Fibroblast of lung (primary cell): ENCODE measurements around the gene TSHZ2. TPM values are rescaled to one million over a fixed set of nuclear protein-coding genes. Genes with fewer than 3 reads are reported as not detected.

Experiments
- DNase-seq, 2 donors: peaks; one replicate each; pipeline versions ENCODE4 v3.0.0 to v3.0.0-alpha.2; 2010; ENCODE audit warnings: low read depth in 2 of 2
- H2AFZ ChIP-seq: 2 replicates; pipeline ENCODE4 v1.5.1; 2012; ENCODE audit warnings: low read length, control low read depth, inconsistent platforms
- H3K27ac ChIP-seq: 2 replicates; pipeline ENCODE4 v1.5.1; 2011; ENCODE audit warnings: low read length, control low read depth; ENCODE audit not compliant: insufficient read depth
- H3K27me3 ChIP-seq: 2 replicates; pipeline ENCODE4 v1.5.1; 2011; ENCODE audit warnings: mild to moderate bottlenecking, low read length; ENCODE audit not compliant: control insufficient read depth, insufficient read depth
- H3K36me3 ChIP-seq: 2 replicates; pipeline ENCODE4 v1.5.1; 2011; ENCODE audit warnings: low read length; ENCODE audit not compliant: control insufficient read depth, insufficient read depth
- H3K4me1 ChIP-seq: 2 replicates; pipeline ENCODE4 v1.5.1; 2011; ENCODE audit warnings: low read length; ENCODE audit not compliant: control insufficient read depth, insufficient read depth; ENCODE audit errors: extremely low read depth
- H3K4me2 ChIP-seq: 2 replicates; pipeline ENCODE4 v1.5.1; 2011; ENCODE audit warnings: low read length, control low read depth; ENCODE audit not compliant: insufficient read depth; ENCODE audit errors: extremely low read depth
- H3K4me3 ChIP-seq, 4 experiments: fragments of 200-600 bp in 1 of 4; sonication (generic) in 1 of 4; replicated peaks in 1 of 4; 2 replicates each; pipeline ENCODE4 v1.5.1; 2011 to 2016; ENCODE audit warnings: low read length in 4 of 4, low read depth in 3 of 4, mild to moderate bottlenecking in 3 of 4, control low read depth in 2 of 4, inconsistent platforms in 1 of 4, mixed read lengths in 1 of 4; ENCODE audit not compliant: insufficient read depth in 1 of 4; ENCODE audit errors: control extremely low read depth in 1 of 4
- H3K79me2 ChIP-seq: 2 replicates; pipeline ENCODE4 v1.5.1; 2012; ENCODE audit warnings: mild to moderate bottlenecking, low read length, inconsistent platforms; ENCODE audit not compliant: control insufficient read depth, insufficient read depth
- H3K9ac ChIP-seq: 2 replicates; pipeline ENCODE4 v1.5.1; 2011; ENCODE audit warnings: mild to moderate bottlenecking, low read length, control low read depth; ENCODE audit not compliant: insufficient read depth
- H3K9me3 ChIP-seq: 2 replicates; pipeline ENCODE4 v1.5.1; 2012; ENCODE audit warnings: low read depth, low read length; ENCODE audit not compliant: control insufficient read depth, insufficient read depth
- H4K20me1 ChIP-seq: 2 replicates; pipeline ENCODE4 v1.5.1; 2011; ENCODE audit warnings: low read length; ENCODE audit not compliant: control insufficient read depth, insufficient read depth; ENCODE audit errors: extremely low read depth
- CTCF ChIP-seq, 2 donors: IDR thresholded peaks in 1 of 2; conservative IDR thresholded peaks in 1 of 2; 1 replicate in 1 of 2; 2 replicates in 1 of 2; pipeline ENCODE4 v1.5.1; 2011 to 2012; ENCODE audit warnings: low read length in 2 of 2, control low read depth in 1 of 2, inconsistent platforms in 1 of 2, low read depth in 1 of 2, mild to moderate bottlenecking in 1 of 2
- EZH2 ChIP-seq: IDR thresholded peaks from 2 replicates; pipeline ENCODE4 v1.5.1; 2012; ENCODE audit warnings: low read length, control low read depth, mild to moderate bottlenecking; ENCODE audit errors: missing control alignments
- polyA plus RNA-seq, 2 donors: library from polyadenylated mRNA; depleted of rRNA in 1 of 2; stranded (reverse) in 1 of 2; unstranded in 1 of 2; fragments of >200 nt; gene quantifications; 2 replicates each; pipeline ENCODE4 v1.2.1, GENCODE V29; 2011 to 2012; ENCODE audit warnings: missing spikeins in 1 of 2
- total RNA-seq: library from RNA; depleted of rRNA; stranded (reverse); fragments of >200 nt; gene quantifications from 2 replicates; pipeline ENCODE4 v1.2.1, GENCODE V29; 2014

TSHZ2 gene
- total and polyA plus RNA-seq, 2 donors (not counting 1 experiment from before 2014, with no cell fraction given), result 0.15 to 2.6 TPM

GRCh38 chr20:53171065-53171464, 198.9 kb downstream of the TSHZ2 start:
- no peak for TF ChIP-seq EZH2
- TF ChIP-seq CTCF (conservative IDR thresholded peaks at IDR 0.05 in 1 of 2, IDR thresholded peaks at IDR 0.05 in 1 of 2; ENCODE audit: low read depth in 1 of 2, low read length in 2 of 2), result no peak
- no peaks in the 10 kb centered on the region for H3K4me1 ChIP-seq
- H3K9me3 ChIP-seq, result no peaks in the 10 kb centered on the region
- H3K79me2 ChIP-seq, result no peaks in the 10 kb centered on the region
- no peaks in the 10 kb centered on the region for H3K36me3 ChIP-seq
- DNase-seq, result no peak
- H3K4me3 ChIP-seq, result no peak overlapping the region
- no peaks in the 10 kb centered on the region for H4K20me1 ChIP-seq
- no peak overlapping the region for H3K4me2 ChIP-seq
- no peaks in the 10 kb centered on the region for H3K27me3 ChIP-seq
- H3K27ac ChIP-seq, result no peak overlapping the region
- H2AFZ ChIP-seq, result no peak overlapping the region
- H3K9ac ChIP-seq, result no peak overlapping the region

GRCh38 chr20:53174454-53174853, 202.3 kb downstream of the TSHZ2 start:
- no peaks in the 10 kb centered on the region for H3K36me3 ChIP-seq
- no peak overlapping the region for H3K27ac ChIP-seq
- no peak overlapping the region for H3K4me2 ChIP-seq
- no peaks in the 10 kb centered on the region for H3K4me1 ChIP-seq
- H3K9me3 ChIP-seq, result no peaks in the 10 kb centered on the region
- H3K79me2 ChIP-seq, result no peaks in the 10 kb centered on the region
- H3K27me3 ChIP-seq, result no peaks in the 10 kb centered on the region
- no peak overlapping the region for H3K9ac ChIP-seq
- H3K4me3 ChIP-seq, result no peak overlapping the region
- H2AFZ ChIP-seq, result no peak overlapping the region
- TF ChIP-seq CTCF (conservative IDR thresholded peaks at IDR 0.05 in 1 of 2, IDR thresholded peaks at IDR 0.05 in 1 of 2; ENCODE audit: low read depth in 1 of 2, low read length in 2 of 2) (no peak), EZH2 (no peak)
- H4K20me1 ChIP-seq, result no peaks in the 10 kb centered on the region
- DNase-seq, result no peak

GRCh38 chr20:53175135-53175780, 203.1 kb downstream of the TSHZ2 start:
- Histone ChIP-seq H3K36me3 (no peaks in the 10 kb centered on the region), H3K9me3 (no peaks in the 10 kb centered on the region), H4K20me1 (no peaks in the 10 kb centered on the region), H3K27me3 (no peaks in the 10 kb centered on the region), H2AFZ (no peak overlapping the region), H3K9ac (no peak overlapping the region), H3K4me2 (no peak overlapping the region), H3K27ac (no peak overlapping the region), H3K4me1 (no peaks in the 10 kb centered on the region), H3K4me3 (no peak overlapping the region), H3K79me2 (no peaks in the 10 kb centered on the region)
- DNase-seq, result no peak
- TF ChIP-seq CTCF (conservative IDR thresholded peaks at IDR 0.05 in 1 of 2, IDR thresholded peaks at IDR 0.05 in 1 of 2; ENCODE audit: low read depth in 1 of 2, low read length in 2 of 2), result no peak
- TF ChIP-seq EZH2, result no peak
